ENCODE data around the gene PCNX2. TPM values are rescaled to one million over a fixed set of nuclear protein-coding genes. Genes with fewer than 3 reads are reported as not detected.
"Not testable (repeated sequence)": the region's sequence is repeated elsewhere in the genome, so short reads cannot be mapped to it uniquely, and the experiment has no call there.

Gene PCNX2
- total RNA-seq, 1 experiment from 2014 or later: 63.4 TPM

DNA sequence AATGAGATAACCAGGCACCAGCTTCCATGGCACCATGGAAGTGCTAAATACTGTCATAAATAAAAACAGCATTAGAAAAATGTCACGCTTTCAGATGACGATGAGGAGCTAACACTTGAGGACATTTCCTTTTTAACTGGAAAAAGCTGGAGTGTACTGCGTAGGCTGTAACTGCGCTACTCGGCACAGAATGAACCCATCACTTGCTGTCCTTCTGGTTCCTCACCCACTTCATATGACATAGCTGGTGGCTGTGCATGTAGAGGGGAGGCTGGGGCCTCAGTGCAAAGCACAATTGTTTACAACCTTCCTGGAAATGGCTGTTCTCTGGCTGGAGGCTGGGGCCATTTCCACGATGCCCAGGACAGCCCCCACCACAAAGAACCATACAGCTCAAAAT is 289.4 kb downstream of the PCNX2 start:
- H3K9me3 Mint-ChIP-seq (ENCODE audit: low read depth, unreplicated experiment): peaks cover 4% of the 10 kb centered on the region
- TF ChIP-seq CTCF (IDR thresholded peaks at IDR 0.05; ENCODE audit: unreplicated experiment): no peak
- DNase-seq: no peak
- no peak overlapping the region for H3K27ac Mint-ChIP-seq (ENCODE audit: unreplicated experiment)
- intact Hi-C loops (cut with micrococcal nuclease; ENCODE audit: unreplicated experiment): no loop called here
- BruUV-seq (replicated peaks): no TSS peak
- H3K4me3 Mint-ChIP-seq (ENCODE audit: low read depth, unreplicated experiment): no peak overlapping the region
- H3K27me3 Mint-ChIP-seq (ENCODE audit: unreplicated experiment): no peaks in the 10 kb centered on the region
- no peaks in the 10 kb centered on the region for H3K4me1 Mint-ChIP-seq (ENCODE audit: low read depth, unreplicated experiment)
- CTCF ChIA-PET: interaction anchor here (0.6 kb wide), 1 partner anchor 127 kb away, joined by 7 read pairs; no protein-coding TSS in a partner anchor
- H3K36me3 Mint-ChIP-seq (ENCODE audit: insufficient read depth, unreplicated experiment): no peaks in the 10 kb centered on the region

DNA sequence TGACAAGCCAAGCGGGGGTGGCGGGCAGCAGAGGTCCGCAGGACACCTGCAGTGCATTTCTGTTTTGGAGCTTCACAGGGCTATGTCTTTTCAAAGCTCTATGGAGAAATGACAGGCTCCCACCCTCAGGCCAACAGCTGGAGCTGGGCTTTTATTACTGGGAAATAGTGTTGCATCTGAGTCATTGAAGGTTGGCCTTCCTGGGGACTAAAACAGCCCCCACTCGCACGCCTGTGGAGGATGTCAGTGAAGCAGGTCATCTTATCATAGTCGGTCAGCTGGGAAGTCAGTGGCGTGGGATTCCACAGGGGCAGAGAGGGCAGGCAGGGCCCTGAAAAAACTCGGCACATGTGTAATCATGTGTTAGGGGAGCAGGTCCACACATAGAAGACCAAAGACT is 289.8 kb downstream of the PCNX2 start:
- Mint-ChIP-seq H3K4me3 (ENCODE audit: low read depth, unreplicated experiment) (no peak overlapping the region), H3K36me3 (ENCODE audit: insufficient read depth, unreplicated experiment) (peaks cover 2% of the 10 kb centered on the region), H3K4me1 (ENCODE audit: low read depth, unreplicated experiment) (no peaks in the 10 kb centered on the region), H3K9me3 (ENCODE audit: low read depth, unreplicated experiment) (peaks cover 4% of the 10 kb centered on the region), H3K27me3 (ENCODE audit: unreplicated experiment) (no peaks in the 10 kb centered on the region), H3K27ac (ENCODE audit: unreplicated experiment) (no peak overlapping the region)
- TF ChIP-seq CTCF (IDR thresholded peaks at IDR 0.05; ENCODE audit: unreplicated experiment): no peak
- intact Hi-C loops (cut with micrococcal nuclease; ENCODE audit: unreplicated experiment): no loop called here
- CTCF ChIA-PET: interaction anchor here (0.6 kb wide), 1 partner anchor 126 kb away, joined by 7 read pairs; no protein-coding TSS in a partner anchor
- BruUV-seq (replicated peaks): no TSS peak
- DNase-seq: no peak

DNA sequence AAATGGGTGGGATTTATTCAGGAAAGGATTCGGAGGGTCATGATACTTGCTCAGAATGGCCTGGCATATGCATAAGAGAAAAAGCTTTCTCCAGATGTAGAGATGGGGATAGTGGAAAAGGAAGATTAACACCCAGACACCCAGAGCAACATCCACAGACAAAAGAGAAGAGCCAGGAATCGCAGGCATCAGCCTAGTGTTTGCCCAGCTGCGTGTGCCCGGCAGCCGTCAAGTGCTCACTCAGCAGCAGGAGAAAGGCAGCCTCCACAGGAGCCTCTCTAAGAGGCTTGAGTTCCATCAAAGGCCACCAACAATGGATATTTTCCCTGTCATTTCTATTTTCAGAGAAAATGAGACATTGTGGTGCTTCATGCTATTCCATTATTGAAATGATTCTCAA is 290.4 kb downstream of the PCNX2 start:
- Mint-ChIP-seq H3K4me1 (ENCODE audit: low read depth, unreplicated experiment) (no peaks in the 10 kb centered on the region), H3K36me3 (ENCODE audit: insufficient read depth, unreplicated experiment) (peaks cover 4% of the 10 kb centered on the region), H3K9me3 (ENCODE audit: low read depth, unreplicated experiment) (peaks cover 4% of the 10 kb centered on the region), H3K4me3 (ENCODE audit: low read depth, unreplicated experiment) (no peak overlapping the region), H3K27ac (ENCODE audit: unreplicated experiment) (no peak overlapping the region), H3K27me3 (ENCODE audit: unreplicated experiment) (no peaks in the 10 kb centered on the region)
- CTCF ChIA-PET: no interaction called here
- intact Hi-C loops (cut with micrococcal nuclease; ENCODE audit: unreplicated experiment): no loop called here
- TF ChIP-seq CTCF (IDR thresholded peaks at IDR 0.05; ENCODE audit: unreplicated experiment): no peak
- no TSS peak for BruUV-seq (replicated peaks)
- DNase-seq: no peak

- Mint-ChIP-seq H3K27me3 (ENCODE audit: unreplicated experiment) (no peaks in the 10 kb centered on the region), H3K4me3 (ENCODE audit: low read depth, unreplicated experiment) (no peak overlapping the region), H3K36me3 (ENCODE audit: insufficient read depth, unreplicated experiment) (peaks cover 4% of the 10 kb centered on the region), H3K27ac (ENCODE audit: unreplicated experiment) (no peak overlapping the region), H3K9me3 (ENCODE audit: low read depth, unreplicated experiment) (peaks cover 4% of the 10 kb centered on the region), H3K4me1 (ENCODE audit: low read depth, unreplicated experiment) (no peaks in the 10 kb centered on the region)
- DNase-seq: no peak
- intact Hi-C loops (cut with micrococcal nuclease; ENCODE audit: unreplicated experiment): no loop called here
- CTCF ChIA-PET: no interaction called here
- BruUV-seq (replicated peaks): no TSS peak
- no peak for TF ChIP-seq CTCF (IDR thresholded peaks at IDR 0.05; ENCODE audit: unreplicated experiment)
Measured at GRCh38 chr1:233004451-233004850, 291.1 kb downstream of the PCNX2 start.

DNA sequence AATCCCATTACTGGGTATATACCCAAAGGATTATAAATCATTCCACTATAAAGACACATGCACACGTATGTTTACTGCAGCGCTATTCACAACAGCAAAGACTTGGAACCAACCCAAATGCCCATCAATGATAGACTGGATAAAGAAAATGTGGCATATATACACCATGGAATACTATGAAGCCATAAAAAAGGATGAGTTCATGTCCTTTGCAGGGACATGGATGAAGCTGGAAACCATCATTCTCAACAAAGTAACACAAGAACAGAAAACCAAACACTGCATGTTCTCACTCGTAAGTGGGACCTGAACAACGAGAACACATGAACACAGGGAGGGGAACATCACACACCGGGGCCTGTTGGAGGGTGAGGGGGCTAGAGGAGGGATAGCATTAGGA is 291.9 kb downstream of the PCNX2 start:
- BruUV-seq (replicated peaks); H3K27me3 Mint-ChIP-seq (ENCODE audit: unreplicated experiment); H3K4me1 Mint-ChIP-seq (ENCODE audit: low read depth, unreplicated experiment); H3K36me3 Mint-ChIP-seq (ENCODE audit: insufficient read depth, unreplicated experiment); H3K4me3 Mint-ChIP-seq (ENCODE audit: low read depth, unreplicated experiment); H3K27ac Mint-ChIP-seq (ENCODE audit: unreplicated experiment); H3K9me3 Mint-ChIP-seq (ENCODE audit: low read depth, unreplicated experiment); CTCF ChIA-PET; intact Hi-C loops (cut with micrococcal nuclease; ENCODE audit: unreplicated experiment); DNase-seq: not testable (repeated sequence)

Data from Calu3 (cell line).